Activated T-helper 17 cell treated with anti-CD3 and anti-CD28 coated beads, Interleukin-2, amount 50 U/mL, for 72 hours (primary cell): Measurements from ENCODE around the gene TTLL3. TPM values are rescaled to one million over a fixed set of nuclear protein-coding genes. Genes with fewer than 3 reads are reported as not detected.
"Not testable (repeated sequence)": the region's sequence is repeated elsewhere in the genome, so short reads cannot be mapped to it uniquely, and the experiment has no call there.

ENCODE experiments used
- ATAC-seq: fragments of 150-1000 bp; cut with Tn5 transposase; replicated peaks from 2 replicates; pipeline ENCODE4 v1.10.0; 2021; ENCODE audit warnings: mild to moderate bottlenecking, moderate library complexity
- H3K27ac Mint-ChIP-seq: one replicate; pipeline ENCODE4 v1.8.0; 2022; ENCODE audit warnings: mixed read lengths
- H3K27me3 Mint-ChIP-seq: one replicate; pipeline ENCODE4 v1.8.0; 2022; ENCODE audit warnings: mixed read lengths
- H3K36me3 Mint-ChIP-seq: one replicate; pipeline ENCODE4 v1.8.0; 2022; ENCODE audit warnings: low read depth, mild to moderate bottlenecking, mixed read lengths
- H3K4me1 Mint-ChIP-seq: one replicate; pipeline ENCODE4 v1.8.0; 2022; ENCODE audit warnings: mixed read lengths
- H3K4me3 Mint-ChIP-seq: one replicate; pipeline ENCODE4 v1.8.0; 2022; ENCODE audit warnings: mild to moderate bottlenecking, mixed read lengths
- H3K9me3 Mint-ChIP-seq: one replicate; pipeline ENCODE4 v1.8.0; 2022; ENCODE audit warnings: mixed read lengths
- total RNA-seq, 2 donors: library from RNA; stranded (reverse); gene quantifications; one replicate each; pipeline ENCODE4 v1.2.3, GENCODE V29; 2022

Gene TTLL3
- total RNA-seq, 2 donors from 2014 or later: 55.9 to 123 TPM

DNA sequence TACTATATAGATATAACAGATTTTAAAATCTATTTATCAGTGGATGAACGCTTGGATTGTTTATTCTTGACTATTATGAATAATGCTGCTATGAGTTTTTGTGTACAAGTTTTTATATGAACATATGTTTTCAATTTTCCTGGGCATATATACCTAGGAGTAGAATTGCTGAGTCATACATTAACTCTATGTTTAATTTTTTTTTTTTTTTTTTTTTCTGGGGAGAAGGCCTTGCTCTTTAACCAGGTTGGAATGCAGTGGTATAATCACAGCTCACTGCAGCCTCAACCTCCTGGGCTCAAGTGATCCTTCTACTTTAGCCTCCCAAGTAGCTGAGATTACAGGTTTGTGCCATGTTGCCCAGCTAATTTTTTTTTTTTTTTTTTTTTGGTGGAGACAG lies 60.9 kb downstream of the TTLL3 start:
- no peaks in the 10 kb centered on the region for H3K9me3 Mint-ChIP-seq
- no peak overlapping the region for H3K4me3 Mint-ChIP-seq
- no peaks in the 10 kb centered on the region for H3K36me3 Mint-ChIP-seq
- H3K27ac Mint-ChIP-seq: no peak overlapping the region
- no peaks in the 10 kb centered on the region for H3K4me1 Mint-ChIP-seq
- H3K27me3 Mint-ChIP-seq: no peaks in the 10 kb centered on the region
- ATAC-seq: no peak

- not testable (repeated sequence) for H3K9me3 Mint-ChIP-seq, H3K4me1 Mint-ChIP-seq, H3K27ac Mint-ChIP-seq, ATAC-seq, H3K4me3 Mint-ChIP-seq, H3K27me3 Mint-ChIP-seq, H3K36me3 Mint-ChIP-seq
Observed at GRCh38 chr3:9872067-9872466, 62.0 kb downstream of the TTLL3 start.

DNA sequence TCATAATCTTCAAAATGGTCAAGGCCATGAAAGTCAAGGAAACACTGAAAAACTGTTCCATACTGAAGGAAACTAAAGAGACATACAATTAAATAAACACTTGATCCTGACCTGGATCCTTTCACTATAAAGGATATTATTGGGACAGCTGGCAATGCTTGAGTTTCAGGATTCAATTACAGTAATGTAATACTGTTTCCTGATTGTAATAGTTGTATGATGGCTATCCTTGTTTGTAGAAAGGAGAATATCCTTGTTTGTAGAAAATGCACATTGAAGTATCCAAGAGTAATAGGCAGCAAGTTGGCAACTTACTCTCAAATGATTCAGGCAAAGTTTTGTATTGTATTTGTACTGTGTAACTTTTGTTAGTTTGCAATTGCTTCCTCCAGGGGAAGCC lies 65.4 kb downstream of the TTLL3 start:
- Mint-ChIP-seq H3K4me1 (no peaks in the 10 kb centered on the region), H3K27ac (no peak overlapping the region), H3K36me3 (no peaks in the 10 kb centered on the region), H3K4me3 (no peak overlapping the region), H3K9me3 (no peaks in the 10 kb centered on the region), H3K27me3 (no peaks in the 10 kb centered on the region)
- no peak for ATAC-seq

- not testable (repeated sequence) for H3K9me3 Mint-ChIP-seq, ATAC-seq, H3K36me3 Mint-ChIP-seq, H3K4me1 Mint-ChIP-seq, H3K27me3 Mint-ChIP-seq, H3K4me3 Mint-ChIP-seq, H3K27ac Mint-ChIP-seq
Observed at GRCh38 chr3:9876255-9876654, 66.2 kb downstream of the TTLL3 start.

GRCh38 chr3:9876991-9877390 lies 66.9 kb downstream of the TTLL3 start:
- Mint-ChIP-seq H3K9me3 (no peaks in the 10 kb centered on the region), H3K4me3 (no peak overlapping the region), H3K4me1 (no peaks in the 10 kb centered on the region), H3K27me3 (no peaks in the 10 kb centered on the region), H3K36me3 (no peaks in the 10 kb centered on the region), H3K27ac (no peak overlapping the region)
- peak; percentile 32 for ATAC-seq

DNA sequence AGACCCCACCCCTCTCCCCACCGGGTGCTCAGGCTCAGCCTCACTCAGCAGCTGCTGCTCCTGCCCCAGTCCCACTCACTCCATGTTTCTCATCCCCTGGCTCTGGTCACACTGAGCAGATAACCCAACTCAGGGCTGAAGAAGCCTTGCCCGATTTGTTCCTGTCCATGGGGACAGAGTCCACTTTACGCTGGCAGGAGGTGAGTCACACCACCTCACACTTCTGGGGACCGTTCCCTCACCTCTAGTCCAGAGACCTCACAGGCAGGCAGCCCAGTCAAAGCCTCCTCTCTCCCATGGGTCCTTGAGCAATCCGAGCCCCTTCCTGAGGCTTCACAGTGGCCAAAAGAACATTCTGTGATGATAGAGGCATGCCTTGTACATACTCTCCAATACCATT lies 68.6 kb downstream of the TTLL3 start:
- Mint-ChIP-seq H3K27me3 (no peaks in the 10 kb centered on the region), H3K4me1 (no peaks in the 10 kb centered on the region), H3K4me3 (no peak overlapping the region), H3K27ac (no peak overlapping the region), H3K36me3 (no peaks in the 10 kb centered on the region), H3K9me3 (no peaks in the 10 kb centered on the region)
- ATAC-seq: no peak

DNA sequence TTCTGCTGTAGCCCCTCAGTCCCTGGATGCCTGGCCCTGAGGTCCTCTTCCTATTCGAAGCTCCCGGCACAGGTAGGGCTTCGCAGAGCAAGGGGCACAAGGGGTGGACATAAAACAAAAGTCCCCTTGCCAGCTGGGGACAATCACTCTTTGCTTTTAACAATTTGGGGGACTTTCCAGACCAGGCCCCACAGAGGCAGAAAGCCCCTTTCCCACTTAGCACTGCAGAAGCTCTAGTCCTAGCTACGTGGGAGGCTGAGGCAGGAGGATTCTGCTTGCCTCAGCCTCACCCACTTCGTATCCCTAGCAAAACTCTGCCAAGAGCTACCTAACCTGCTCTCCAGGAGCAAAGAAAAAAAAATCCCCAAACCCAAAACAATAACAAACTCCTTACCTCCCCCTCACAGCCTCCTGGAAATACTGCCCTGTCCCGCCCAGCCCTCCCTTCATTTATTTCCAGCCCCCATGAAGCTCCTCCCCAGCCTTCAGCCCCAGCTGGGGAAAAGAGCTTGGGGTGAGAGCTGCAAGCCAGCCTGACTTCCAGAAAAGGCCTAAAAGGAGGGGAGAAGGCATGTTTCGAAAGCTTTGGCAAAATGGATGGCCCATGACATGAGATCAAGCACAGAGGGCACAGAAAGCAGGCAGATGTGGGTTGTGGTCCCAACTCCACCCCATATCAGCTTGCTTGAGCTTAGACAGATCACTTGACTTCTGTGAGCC lies 69.9 kb downstream of the TTLL3 start, which contains the start of gene CIDEC:
Gene CIDEC, minus strand, starts transcription at position 424 of the 720 bp plus-strand sequence. CDS start 1,767 bp downstream, outside the sequence.
- H3K27me3 Mint-ChIP-seq: no peaks in the 10 kb centered on the region
- ATAC-seq: no peak
- no peak within 1 kb of the TSS for H3K27ac Mint-ChIP-seq
- H3K4me1 Mint-ChIP-seq: no peaks in the 10 kb centered on the region
- H3K4me3 Mint-ChIP-seq: no peak within 1 kb of the TSS
- H3K36me3 Mint-ChIP-seq: no peaks in the 10 kb centered on the region
- H3K9me3 Mint-ChIP-seq: no peaks in the 10 kb centered on the region

GRCh38 chr3:9881441-9881840 lies 71.4 kb downstream of the TTLL3 start:
- no peak for ATAC-seq
- H3K36me3 Mint-ChIP-seq: no peaks in the 10 kb centered on the region
- no peaks in the 10 kb centered on the region for H3K9me3 Mint-ChIP-seq
- H3K27ac Mint-ChIP-seq: no peak overlapping the region
- H3K4me3 Mint-ChIP-seq: no peak overlapping the region
- H3K4me1 Mint-ChIP-seq: no peaks in the 10 kb centered on the region
- no peaks in the 10 kb centered on the region for H3K27me3 Mint-ChIP-seq

DNA sequence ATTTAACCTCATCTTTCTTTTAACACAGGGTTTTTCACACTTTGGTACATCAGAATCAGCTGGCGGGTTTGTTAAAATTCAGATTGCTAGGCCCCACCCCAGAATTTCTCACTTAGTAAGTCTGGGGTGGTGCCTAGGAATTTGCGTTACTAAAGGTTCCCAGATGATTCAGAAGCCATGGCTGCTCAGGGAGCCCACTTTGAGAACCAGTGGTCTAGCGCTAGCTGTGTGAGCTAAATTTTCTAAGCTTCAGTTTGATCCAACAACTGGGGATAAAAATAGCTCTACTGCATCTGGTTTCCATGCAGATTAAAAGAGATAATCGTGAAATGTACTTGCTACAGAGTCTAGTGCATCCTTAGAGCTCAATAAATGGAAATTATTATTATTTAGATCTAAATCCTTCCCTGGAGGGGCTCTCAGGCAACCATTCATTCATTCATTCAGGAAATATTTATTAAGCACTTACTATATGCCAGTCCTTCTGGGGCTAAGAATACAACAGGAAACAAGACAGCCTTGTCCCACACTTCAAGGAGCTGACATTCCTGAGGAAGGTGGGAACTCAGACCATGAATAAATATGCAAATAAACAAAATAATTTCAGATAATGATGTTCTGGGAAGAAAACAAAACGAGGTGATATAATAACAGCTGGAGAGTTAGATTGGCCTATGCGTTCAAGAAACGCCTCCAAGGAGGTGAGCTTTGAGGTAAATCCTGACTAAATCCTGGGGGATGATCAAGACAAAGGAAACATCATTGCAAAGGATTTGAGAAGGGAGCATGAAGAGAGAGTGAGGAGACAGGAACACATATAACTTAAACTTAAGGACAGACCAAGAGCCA lies 73.9 kb downstream of the TTLL3 start:
- no peak overlapping the region for H3K4me3 Mint-ChIP-seq
- ATAC-seq: no peak
- H3K4me1 Mint-ChIP-seq: no peaks in the 10 kb centered on the region
- H3K9me3 Mint-ChIP-seq: no peaks in the 10 kb centered on the region
- no peaks in the 10 kb centered on the region for H3K27me3 Mint-ChIP-seq
- H3K36me3 Mint-ChIP-seq: no peaks in the 10 kb centered on the region
- no peak overlapping the region for H3K27ac Mint-ChIP-seq

- H3K27ac Mint-ChIP-seq: no peak overlapping the region
- H3K36me3 Mint-ChIP-seq: no peaks in the 10 kb centered on the region
- no peak overlapping the region for H3K4me3 Mint-ChIP-seq
- no peaks in the 10 kb centered on the region for H3K27me3 Mint-ChIP-seq
- no peak for ATAC-seq
- H3K9me3 Mint-ChIP-seq: no peaks in the 10 kb centered on the region
- no peaks in the 10 kb centered on the region for H3K4me1 Mint-ChIP-seq
Observed at GRCh38 chr3:9884555-9885165, 74.6 kb downstream of the TTLL3 start.

Other genes starting within 250 kb of the TTLL3 start
- gene MTMR14, start 160.8 kb upstream of the TTLL3 start, total RNA-seq: 10 to 100 TPM; 49.7 to 54.8 TPM
- under 1 TPM; 0.32 to 0.54 TPM for gene CPNE9, start 106.4 kb upstream of the TTLL3 start, total RNA-seq
- gene BRPF1, start 78.5 kb upstream of the TTLL3 start, total RNA-seq: 10 to 100 TPM; 22.7 to 31.0 TPM
- gene OGG1, start 60.3 kb upstream of the TTLL3 start, total RNA-seq: 10 to 100 TPM; 37.4 to 52.3 TPM
- 10 to 100 TPM; 23.9 to 75.4 TPM for gene CAMK1, start 40.3 kb upstream of the TTLL3 start, total RNA-seq
- 10 to 100 TPM; 77.8 to 81.9 TPM for gene TADA3, start 17.8 kb upstream of the TTLL3 start, total RNA-seq
- gene ARPC4, start 17.2 kb upstream of the TTLL3 start, total RNA-seq: 100 to 1,000 TPM; 159 to 291 TPM
- gene RPUSD3, start 33.7 kb downstream of the TTLL3 start, total RNA-seq: 10 to 100 TPM; 65.9 to 66.9 TPM
- under 1 TPM in 1 of 2 donors, not detected in 1; 0.42 TPM for gene CIDEC, start 70.0 kb downstream of the TTLL3 start, total RNA-seq
- 10 to 100 TPM; 22.8 to 32.0 TPM for gene JAGN1, start 80.3 kb downstream of the TTLL3 start, total RNA-seq
- gene IL17RE, start 92.6 kb downstream of the TTLL3 start, total RNA-seq: 10 to 100 TPM in 1 of 2 donors, 1 to 10 TPM in 1; 5.9 to 20.1 TPM
- gene IL17RC, start 106.8 kb downstream of the TTLL3 start, total RNA-seq: 1 to 10 TPM; 1.2 to 3.5 TPM
- 10 to 100 TPM; 14.2 to 36.7 TPM for gene CRELD1, start 123.6 kb downstream of the TTLL3 start, total RNA-seq
- 1 to 10 TPM; 3.2 to 9.1 TPM for gene PRRT3, start 142.1 kb downstream of the TTLL3 start, total RNA-seq
- gene EMC3, start 176.6 kb downstream of the TTLL3 start, total RNA-seq: 10 to 100 TPM; 50.3 to 59.7 TPM
- 10 to 100 TPM; 59.0 to 74.0 TPM for gene FANCD2, start 216.2 kb downstream of the TTLL3 start, total RNA-seq